Pancreas (tissue), 10 donors: Measurements from ENCODE around the gene ASB5. TPM values are rescaled to one million over a fixed set of nuclear protein-coding genes. Genes with fewer than 3 reads are reported as not detected.
A peak's percentile ranks its signal among the peaks of the same experiment; 100 is the strongest.
"Not testable (repeated sequence)": the region's sequence is repeated elsewhere in the genome, so short reads cannot be mapped to it uniquely, and the experiment has no call there.

Experiments used
- ATAC-seq, 4 donors: fragments of 200-7000 bp; cut with Tn5 transposase; one replicate each; pipeline versions ENCODE4 v1.8.0 to v1.9.1; 2020; ENCODE audit warnings: mild to moderate bottlenecking in 4 of 4, moderate library complexity in 4 of 4
- DNase-seq, 6 donors: peaks; one replicate each; pipeline ENCODE4 v3.0.0-alpha.2; 2020
- FAIRE-seq: peaks from 2 replicates; lab custom pipeline; 2012; peaks lifted over from hg19 to GRCh38; lab: Jason Lieb, UNC
- H3K27ac ChIP-seq, 4 donors: fragments of 200-600 bp; sonication (generic); 1 replicate in 3 of 4; 2 replicates in 1 of 4; pipeline versions ENCODE4 v1.5.0 to v1.8.0; 2020
- H3K27me3 ChIP-seq, 4 donors: fragments of 200-600 bp; one replicate each; pipeline ENCODE4 v1.8.0; 2021
- H3K36me3 ChIP-seq, 3 donors: fragments of 200-600 bp; sonication (generic) in 1 of 3; one replicate each; pipeline versions ENCODE4 v1.5.0 to v1.8.0; 2020 to 2021
- H3K4me1 ChIP-seq, 3 donors: fragments of 200-600 bp; one replicate each; pipeline ENCODE4 v1.8.0; 2021
- H3K4me3 ChIP-seq, 4 donors: fragments of 200-600 bp; sonication (generic) in 2 of 4; one replicate each; pipeline versions ENCODE4 v1.5.0 to v1.8.0; 2020 to 2021
- H3K9me3 ChIP-seq, 4 donors: fragments of 200-600 bp; one replicate each; pipeline ENCODE4 v1.8.0; 2021
- CTCF ChIP-seq, 4 donors: fragments of 200-600 bp; sonication (generic) in 3 of 4; IDR thresholded peaks; one replicate each; pipeline versions ENCODE4 v1.5.0 to v1.8.0; 2021; ENCODE audit warnings: antibody characterized with exemption in 4 of 4
- WGBS, 2 donors: extraction: QIAGEN DNeasy Blood & Tissue Kit; methylation state at CpG; one replicate each; pipeline ENCODE4 v1.1.7; 2013; 5-methylcytosine and 5-hydroxymethylcytosine counted together
- intact Hi-C, 3 donors: fragments of 100-400 bp; cut with DNase I; formaldehyde crosslinking; loops; one replicate each; pipeline versions ENCODE4 v1.11.1 to v1.14.2; 2022
- polyA plus RNA-seq, 2 donors: library from polyadenylated mRNA; stranded (reverse); fragments of 200-250 nt; gene quantifications; one replicate each; pipeline ENCODE4 v1.2.3, GENCODE V29; 2013
- total RNA-seq, 6 donors: library from RNA; stranded (reverse); fragmentation: NEBNext Ultra II Directional in 4 of 6; extraction: Animal tissue kit (Norgen Biotek cat#: 25700) in 4 of 6; gene quantifications; one replicate each; pipeline versions ENCODE4 v1.2.1 to v1.2.4, GENCODE V29; 2021 to 2023
- donor health status: healthy with polysubstance abuse.
- donor health status: DM: no; HTN: no; CAD: no; lungs with moderate emphysema.
- donor health status: DM: no; HTN: no; CAD: no.
- donor health status: control.
- donor health status: control.
- donor health status: Bipolar disorder and iron deficiency.
- donor health status: DM: yes; HTN: yes; CAD: no.
- donor health status: DM: no; HTN: no; CAD: no.
- donor health status: DM: no; HTN: no; CAD: no.
- donor health status: DM: yes; HTN: yes; CAD: no.

The ASB5 gene
- total and polyA plus RNA-seq, 8 donors: 0.08 to 0.38 TPM; not detected in 6

DNA sequence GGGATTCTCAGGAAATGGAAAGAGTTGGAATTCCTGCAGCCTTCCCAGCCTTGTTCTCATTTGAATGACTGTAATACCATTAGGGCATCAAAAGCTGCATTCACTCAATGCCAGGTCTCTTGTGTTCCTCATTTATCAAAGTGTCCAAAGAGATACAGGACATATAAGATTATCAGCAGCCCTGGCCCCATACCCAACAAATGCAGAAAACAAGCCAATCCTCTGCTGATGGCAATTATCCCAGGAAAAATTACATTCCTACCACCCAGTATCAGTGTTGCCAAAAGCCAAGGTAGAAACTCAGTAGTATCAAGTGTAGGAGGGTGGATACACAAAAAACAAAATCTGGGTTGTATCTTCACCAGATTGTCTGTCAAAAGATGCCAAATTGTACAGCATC, 18.5 kb upstream of the ASB5 start:
- intact Hi-C loops: no loop called here

DNA sequence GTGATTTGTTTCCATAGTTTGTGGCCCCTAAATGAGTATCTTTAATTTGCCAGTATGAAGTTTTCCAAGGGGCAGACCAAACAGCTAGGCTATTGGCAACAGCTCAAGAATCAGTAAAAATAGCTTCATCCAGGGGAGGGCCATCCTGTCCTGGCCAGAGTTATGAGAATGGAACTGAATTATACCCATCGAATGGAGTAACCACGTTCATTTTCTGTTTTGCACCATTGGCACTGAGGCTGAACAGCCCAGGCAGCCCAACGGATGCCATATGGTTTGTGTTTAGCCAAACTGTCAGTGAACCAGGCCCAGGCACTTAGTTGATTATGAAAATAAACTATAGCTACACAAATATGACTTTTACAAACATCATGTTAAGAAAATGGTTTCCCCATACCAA, 17.7 kb upstream of the ASB5 start:
- Histone ChIP-seq H3K36me3 (no peaks in the 10 kb centered on the region), H3K4me1 (no peaks in the 10 kb centered on the region), H3K27ac (no peak overlapping the region), H3K27me3 (no peaks in the 10 kb centered on the region), H3K9me3 (no peaks in the 10 kb centered on the region), H3K4me3 (no peak overlapping the region)
- WGBS, 2 donors: 56 to 73% methylated on average over 3 of the region's 3 CpGs
- DNase-seq: no peak
- ATAC-seq: no peak
- TF ChIP-seq CTCF (IDR thresholded peaks at IDR 0.05): no peak
- FAIRE-seq: no peak
- intact Hi-C loops: no loop called here

More for the DNA sequence above, 18.5 kb upstream of the ASB5 start:
- Histone ChIP-seq H3K4me3 (no peak overlapping the region), H3K9me3 (no peaks in the 10 kb centered on the region), H3K27me3 (no peaks in the 10 kb centered on the region), H3K27ac (no peak overlapping the region), H3K4me1 (no peaks in the 10 kb centered on the region), H3K36me3 (no peaks in the 10 kb centered on the region)
- FAIRE-seq (no peak), DNase-seq (no peak), ATAC-seq (no peak)
- no peak for TF ChIP-seq CTCF (IDR thresholded peaks at IDR 0.05)

DNA sequence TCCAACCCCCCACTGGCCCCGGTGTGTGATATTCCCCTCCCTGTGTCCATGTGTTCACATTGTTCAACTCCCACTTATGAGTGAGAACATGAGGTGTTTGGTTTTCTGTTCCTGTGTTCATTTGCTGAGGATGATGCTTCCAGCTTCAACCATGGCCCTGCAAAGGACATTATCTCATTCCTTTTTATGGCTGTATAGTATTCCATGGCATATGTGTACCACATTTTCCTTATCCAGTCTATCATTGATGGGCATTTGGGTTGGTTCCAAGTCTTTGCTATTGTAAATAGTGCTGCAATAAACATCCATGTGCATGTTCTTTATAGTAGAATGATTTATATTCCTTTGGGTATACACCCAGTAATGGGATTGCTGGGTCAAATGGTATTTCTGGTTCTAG, 10.5 kb upstream of the ASB5 start:
- ATAC-seq, H3K27ac ChIP-seq, H3K9me3 ChIP-seq, H3K27me3 ChIP-seq, DNase-seq, FAIRE-seq, H3K4me1 ChIP-seq, H3K4me3 ChIP-seq, intact Hi-C loops, H3K36me3 ChIP-seq: not testable (repeated sequence)
- WGBS, 2 donors: 94 to 100% methylated on average over 1 of the region's 1 CpG

GRCh38 chr4:176277162-176277904, 8.3 kb upstream of the ASB5 start:
- no peaks in the 10 kb centered on the region for H3K27me3 ChIP-seq
- H3K4me3 ChIP-seq: peak overlapping the region in 3 of 4 donors; percentile 1 to 35 (median 33)
- DNase-seq: peak; percentile 57 to 69 (median 64)
- TF ChIP-seq CTCF (IDR thresholded peaks at IDR 0.05): peak in 3 of 4 donors; percentile 14 to 32 (median 20)
- intact Hi-C loops: no loop called here
- H3K4me1 ChIP-seq: no peaks in the 10 kb centered on the region
- H3K27ac ChIP-seq: no peak overlapping the region
- WGBS, 2 donors: 11 to 13% methylated on average over 13 of the region's 13 CpGs
- H3K36me3 ChIP-seq: no peaks in the 10 kb centered on the region
- no peaks in the 10 kb centered on the region for H3K9me3 ChIP-seq
- peak; percentile 95 to 100 (median 98) for ATAC-seq
- FAIRE-seq: peak; percentile 23

DNA sequence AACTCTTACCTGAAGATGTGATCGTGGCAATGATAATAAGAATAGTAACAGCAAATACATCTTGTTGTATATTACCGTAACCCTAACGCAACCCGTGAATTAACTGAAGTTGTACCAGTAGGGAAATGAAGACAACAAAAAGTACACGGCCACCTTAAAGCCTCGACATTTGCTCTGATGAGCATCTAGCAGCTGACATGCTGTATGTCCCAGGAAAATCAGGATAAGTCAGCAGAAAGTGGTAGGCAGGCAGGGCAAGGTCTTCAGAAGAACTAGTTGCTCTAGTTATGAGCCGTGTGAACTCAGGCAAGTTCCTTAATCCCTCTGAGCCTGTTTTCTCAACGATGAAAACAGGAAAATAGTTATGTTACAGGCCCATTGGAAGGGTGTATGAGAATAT, 7.7 kb upstream of the ASB5 start:
- FAIRE-seq (no peak), DNase-seq (no peak), ATAC-seq (peak; percentile 18 to 38 (median 20))
- 51 to 58% methylated on average over 8 of the region's 8 CpGs for WGBS, 2 donors
- Histone ChIP-seq H3K9me3 (no peaks in the 10 kb centered on the region), H3K36me3 (no peaks in the 10 kb centered on the region), H3K27ac (no peak overlapping the region), H3K27me3 (no peaks in the 10 kb centered on the region), H3K4me1 (no peaks in the 10 kb centered on the region), H3K4me3 (peak overlapping the region in 3 of 4 donors; percentile 1 to 35 (median 33))
- intact Hi-C loops: no loop called here
- TF ChIP-seq CTCF (IDR thresholded peaks at IDR 0.05): no peak
